ENCODE measurements around the gene SORBS2. TPM values are rescaled to one million over a fixed set of nuclear protein-coding genes. Genes with fewer than 3 reads are reported as not detected.

SORBS2 gene
- total RNA-seq, 8 experiments from 2014 or later: 2.8 to 138 (median 30.0) TPM

GRCh38 chr4:185637163-185637875 lies 174.7 kb downstream of the SORBS2 start:
- H3K4me1 ChIP-seq (replicated peaks in 1 of 2): peaks cover 0 to 8% of the 10 kb centered on the region in 2 donors
- WGBS, 10 experiments: 43 to 100% (median 88%) methylated on average over 1 to 9 of the region's 9 CpGs; no CpG with 5 or more reads in 1 of the 10 experiments
- H3K4me3 ChIP-seq: no peak overlapping the region
- no peak for ATAC-seq (replicated peaks in 6 of 8)
- no peak overlapping the region for H3K27ac ChIP-seq
- in situ Hi-C loops (cut with MboI; ENCODE audit: low pct_unique_long_range_greater_than_20kb in 2 of 9, low sequenced_read_pairs in 9 of 9, unreplicated experiment in 9 of 9): loop anchor here in 5 of 9 experiments (25.0 kb wide), 2 partner anchors 375 to 400 kb away; no protein-coding TSS in a partner anchor

GRCh38 chr4:185634066-185634652 lies 177.8 kb downstream of the SORBS2 start:
- no peak overlapping the region for H3K4me3 ChIP-seq
- H3K27ac ChIP-seq: no peak overlapping the region
- no peak for ATAC-seq (replicated peaks in 6 of 8)
- no peaks in the 10 kb centered on the region for H3K4me1 ChIP-seq (replicated peaks in 1 of 2)
- in situ Hi-C loops (cut with MboI; ENCODE audit: low pct_unique_long_range_greater_than_20kb in 2 of 9, low sequenced_read_pairs in 9 of 9, unreplicated experiment in 9 of 9): loop anchor here in 5 of 9 experiments (25.0 kb wide), 2 partner anchors 378 to 403 kb away; no protein-coding TSS in a partner anchor
- WGBS, 10 experiments: 44 to 100% (median 81%) methylated on average over 1 to 3 of the region's 3 CpGs; no CpG with 5 or more reads in 1 of the 10 experiments

GRCh38 chr4:185626798-185627197 lies 185.2 kb downstream of the SORBS2 start:
- 52 to 91% (median 75%) methylated on average over 2 to 8 of the region's 9 CpGs; no CpG with 5 or more reads in 4 of the 10 experiments for WGBS, 10 experiments
- Histone ChIP-seq H3K4me1 (replicated peaks in 1 of 2) (peaks cover 0 to 2% of the 10 kb centered on the region in 2 donors), H3K27ac (no peak overlapping the region), H3K4me3 (no peak overlapping the region)
- in situ Hi-C loops (cut with MboI; ENCODE audit: low pct_unique_long_range_greater_than_20kb in 2 of 9, low sequenced_read_pairs in 9 of 9, unreplicated experiment in 9 of 9): loop anchor here in 5 of 9 experiments (25.0 kb wide), 2 partner anchors 386 to 411 kb away; no protein-coding TSS in a partner anchor
- ATAC-seq (replicated peaks in 6 of 8): no peak

- Histone ChIP-seq H3K27ac (no peak overlapping the region), H3K4me3 (no peak overlapping the region), H3K4me1 (replicated peaks in 1 of 2) (peaks cover 0 to 2% of the 10 kb centered on the region in 2 donors)
- WGBS, 10 experiments: 36 to 88% (median 80%) methylated on average over 1 to 2 of the region's 2 CpGs; no CpG with 5 or more reads in 3 of the 10 experiments
- in situ Hi-C loops (cut with MboI; ENCODE audit: low pct_unique_long_range_greater_than_20kb in 2 of 9, low sequenced_read_pairs in 9 of 9, unreplicated experiment in 9 of 9): loop anchor here in 5 of 9 experiments (25.0 kb wide), 2 partner anchors 387 to 412 kb away; no protein-coding TSS in a partner anchor
- peak in 2 of 8 experiments; percentile 67 for ATAC-seq (replicated peaks in 6 of 8)
These were observed 186.5 kb downstream of the SORBS2 start for GRCh38 chr4:185625503-185625902.

DNA sequence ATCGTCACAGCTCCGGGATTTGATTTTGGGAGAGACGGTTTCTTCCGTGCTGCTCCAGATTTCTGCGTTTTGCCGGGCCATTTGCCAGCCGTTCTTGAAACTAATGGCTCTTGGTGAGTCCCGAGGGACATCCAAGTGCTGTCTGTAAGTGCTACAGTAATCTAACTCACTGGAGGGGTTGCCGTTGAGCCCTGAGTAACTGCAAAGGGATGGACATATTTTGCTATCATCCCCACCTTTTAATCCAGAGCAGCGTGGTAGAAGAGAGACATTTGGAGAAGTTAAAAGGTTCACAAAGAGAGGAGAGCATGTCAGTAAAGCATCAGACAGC lies 187.8 kb downstream of the SORBS2 start:
- H3K4me1 ChIP-seq (replicated peaks in 1 of 2): peaks cover 0 to 2% of the 10 kb centered on the region in 2 donors
- H3K27ac ChIP-seq: no peak overlapping the region
- ATAC-seq (replicated peaks in 6 of 8): no peak
- H3K4me3 ChIP-seq: no peak overlapping the region
- WGBS, 10 experiments: 50 to 100% (median 94%) methylated on average over 1 to 10 of the region's 10 CpGs; no CpG with 5 or more reads in 1 of the 10 experiments
- in situ Hi-C loops (cut with MboI; ENCODE audit: low pct_unique_long_range_greater_than_20kb in 2 of 9, low sequenced_read_pairs in 9 of 9, unreplicated experiment in 9 of 9): loop anchor here in 1 of 9 experiments (25.0 kb wide), 1 partner anchor 413 kb away; no protein-coding TSS in a partner anchor

DNA sequence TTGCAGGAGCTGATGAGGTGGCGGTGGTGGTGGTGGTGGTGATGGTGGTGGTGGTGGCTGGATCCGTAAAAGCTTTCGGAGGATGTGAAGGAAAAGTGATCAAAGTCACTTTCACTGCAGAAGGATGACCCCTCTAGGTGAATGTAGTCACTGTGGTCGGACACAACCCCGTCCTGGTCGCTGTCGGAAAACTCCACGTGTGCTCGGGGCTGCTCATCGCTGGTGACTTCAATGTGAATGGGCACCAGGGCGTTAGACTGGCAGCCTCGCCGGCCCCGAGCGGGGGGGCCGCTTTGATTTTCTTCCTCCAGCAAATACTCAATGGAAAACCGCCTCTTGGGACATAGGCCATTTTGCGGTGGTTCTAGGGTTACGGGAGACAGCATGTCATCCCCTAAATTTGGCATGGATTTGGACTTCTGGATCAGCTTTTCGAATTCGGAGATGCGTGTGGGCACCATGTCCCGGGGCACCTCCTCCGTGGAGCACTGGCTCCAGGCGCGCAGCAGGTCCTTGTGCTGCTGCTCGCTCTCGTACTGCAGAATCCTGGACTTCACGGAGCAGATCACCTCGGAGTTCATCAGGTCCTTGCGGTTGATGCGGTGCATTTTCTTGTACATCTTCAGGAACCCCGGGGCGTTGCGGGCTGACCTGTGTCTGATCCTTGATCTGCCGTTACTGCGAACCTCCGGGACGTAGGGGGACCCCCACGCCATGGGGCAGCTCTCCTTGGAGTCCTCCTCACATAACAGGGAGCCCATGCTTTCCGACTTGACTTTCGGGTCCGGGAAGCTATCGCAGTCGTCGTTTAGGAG lies 188.3 kb downstream of the SORBS2 start:
- ATAC-seq (replicated peaks in 6 of 8): no peak
- in situ Hi-C loops (cut with MboI; ENCODE audit: low pct_unique_long_range_greater_than_20kb in 2 of 9, low sequenced_read_pairs in 9 of 9, unreplicated experiment in 9 of 9): loop anchor here in 1 of 9 experiments (25.0 kb wide), 1 partner anchor 414 kb away; no protein-coding TSS in a partner anchor
- Histone ChIP-seq H3K4me3 (no peak overlapping the region), H3K27ac (no peak overlapping the region), H3K4me1 (replicated peaks in 1 of 2) (peaks cover 0 to 2% of the 10 kb centered on the region in 2 donors)
- WGBS, 10 experiments: 60 to 100% (median 96%) methylated on average over 1 to 24 of the region's 46 CpGs; no CpG with 5 or more reads in 3 of the 10 experiments

DNA sequence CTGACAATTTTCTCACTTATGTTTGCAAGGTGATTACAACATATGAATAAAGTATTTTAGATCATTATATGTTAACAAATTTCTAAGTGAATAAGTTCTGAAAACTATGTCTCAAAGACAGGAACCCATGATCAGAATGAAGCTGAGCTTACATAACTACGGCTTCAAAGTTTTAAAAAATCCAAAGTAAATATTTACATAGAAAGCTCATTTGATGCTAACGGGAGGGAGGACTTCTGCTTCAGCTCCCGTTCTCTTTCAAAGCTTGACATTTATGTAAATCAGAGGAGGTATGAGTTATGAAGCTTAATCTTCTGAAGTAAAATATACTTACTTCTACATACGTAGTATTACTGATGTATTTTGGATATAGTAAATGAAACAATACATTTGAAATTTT lies 203.8 kb downstream of the SORBS2 start:
- ATAC-seq (replicated peaks in 6 of 8): peak in 1 of 8 experiments; percentile 57
- Histone ChIP-seq H3K4me1 (replicated peaks in 1 of 2) (no peaks in the 10 kb centered on the region), H3K4me3 (no peak overlapping the region), H3K27ac (no peak overlapping the region)
- in situ Hi-C loops (cut with MboI; ENCODE audit: low pct_unique_long_range_greater_than_20kb in 2 of 9, low sequenced_read_pairs in 9 of 9, unreplicated experiment in 9 of 9): loop anchor here in 2 of 9 experiments (10.0 to 25.0 kb wide), 2 partner anchors 133 to 429 kb away; partner anchors contain the start of gene CCDC110 (in 1 of the 2)
- 20 to 100% (median 71%) methylated on average over 2 to 4 of the region's 4 CpGs for WGBS, 10 experiments

GRCh38 chr4:185602397-185602796 lies 209.6 kb downstream of the SORBS2 start:
- Histone ChIP-seq H3K4me1 (replicated peaks in 1 of 2) (peaks cover 8 to 18% of the 10 kb centered on the region in 2 donors), H3K4me3 (no peak overlapping the region), H3K27ac (no peak overlapping the region)
- in situ Hi-C loops (cut with MboI; ENCODE audit: low pct_unique_long_range_greater_than_20kb in 2 of 9, low sequenced_read_pairs in 9 of 9, unreplicated experiment in 9 of 9): loop anchor here in 2 of 9 experiments (10.0 to 25.0 kb wide), 2 partner anchors 128 to 435 kb away; partner anchors contain the start of gene CCDC110 (in 1 of the 2)
- WGBS, 10 experiments: 35 to 100% (median 87%) methylated on average over 2 to 3 of the region's 3 CpGs
- no peak for ATAC-seq (replicated peaks in 6 of 8)

- ATAC-seq (replicated peaks in 6 of 8): no peak
- peaks cover 8 to 21% of the 10 kb centered on the region in 2 donors for H3K4me1 ChIP-seq (replicated peaks in 1 of 2)
- H3K4me3 ChIP-seq: no peak overlapping the region
- no peak overlapping the region for H3K27ac ChIP-seq
- 30 to 95% (median 83%) methylated on average over 2 to 9 of the region's 9 CpGs; no CpG with 5 or more reads in 1 of the 10 experiments for WGBS, 10 experiments
- in situ Hi-C loops (cut with MboI; ENCODE audit: low pct_unique_long_range_greater_than_20kb in 2 of 9, low sequenced_read_pairs in 9 of 9, unreplicated experiment in 9 of 9): loop anchor here in 2 of 9 experiments (10.0 to 25.0 kb wide), 2 partner anchors 126 to 436 kb away; partner anchors contain the start of gene CCDC110 (in 1 of the 2)
These were observed 211.1 kb downstream of the SORBS2 start for GRCh38 chr4:185600801-185601434.

GRCh38 chr4:185599553-185600243 lies 212.3 kb downstream of the SORBS2 start:
- Histone ChIP-seq H3K4me1 (replicated peaks in 1 of 2) (peaks cover 8 to 21% of the 10 kb centered on the region in 2 donors), H3K4me3 (no peak overlapping the region), H3K27ac (no peak overlapping the region)
- WGBS, 10 experiments: 38 to 100% (median 88%) methylated on average over 1 to 7 of the region's 12 CpGs
- peak in 3 of 8 experiments; percentile 66 to 86 (median 75) for ATAC-seq (replicated peaks in 6 of 8)
- in situ Hi-C loops (cut with MboI; ENCODE audit: low pct_unique_long_range_greater_than_20kb in 2 of 9, low sequenced_read_pairs in 9 of 9, unreplicated experiment in 9 of 9): loop anchor here in 2 of 9 experiments (10.0 to 25.0 kb wide), 2 partner anchors 125 to 438 kb away; partner anchors contain the start of gene CCDC110 (in 1 of the 2)

GRCh38 chr4:185598846-185599552 lies 213.0 kb downstream of the SORBS2 start:
- 43 to 90% (median 62%) methylated on average over 1 to 7 of the region's 7 CpGs for WGBS, 10 experiments
- in situ Hi-C loops (cut with MboI; ENCODE audit: low pct_unique_long_range_greater_than_20kb in 2 of 9, low sequenced_read_pairs in 9 of 9, unreplicated experiment in 9 of 9): no loop called here
- no peak overlapping the region for H3K27ac ChIP-seq
- no peak overlapping the region for H3K4me3 ChIP-seq
- ATAC-seq (replicated peaks in 6 of 8): peak in 3 of 8 experiments; percentile 63 to 79 (median 73)
- H3K4me1 ChIP-seq (replicated peaks in 1 of 2): peaks cover 8 to 21% of the 10 kb centered on the region in 2 donors
